HepG2 (cell line): ENCODE data around the gene CMIP. TPM values are rescaled to one million over a fixed set of nuclear protein-coding genes. Genes with fewer than 3 reads are reported as not detected.

Experiments used
- ARHGAP35 ChIP-seq: sonication (generic); formaldehyde crosslinking; IDR thresholded peaks from 2 replicates; pipeline ENCODE4 v1.9.0; 2022; ENCODE audit warnings: mild to moderate bottlenecking, inconsistent platforms, moderate library complexity, missing genetic modification reagents, borderline replicate concordance
- KDM6A ChIP-seq: IDR thresholded peaks from 2 replicates; pipeline ENCODE4 v1.6.1; 2016; ENCODE audit warnings: low read depth
- PATZ1 ChIP-seq: sonication (generic); formaldehyde crosslinking; IDR thresholded peaks from 2 replicates; pipeline ENCODE4 v1.4.0; 2020; ENCODE audit warnings: missing genetic modification reagents
- PAXIP1 ChIP-seq: sonication (generic); formaldehyde crosslinking; conservative IDR thresholded peaks from 2 replicates; pipeline ENCODE4 v1.4.0; 2020; ENCODE audit warnings: mild to moderate bottlenecking, missing genetic modification reagents, moderate library complexity
- PREB ChIP-seq: sonication (generic); formaldehyde crosslinking; IDR thresholded peaks from 2 replicates; pipeline ENCODE4 v1.4.0; 2020; ENCODE audit warnings: missing genetic modification reagents
- ZBTB44 ChIP-seq: sonication (generic); formaldehyde crosslinking; IDR thresholded peaks from 2 replicates; pipeline ENCODE4 v1.4.0; 2020; ENCODE audit warnings: missing genetic modification reagents
- ZFX ChIP-seq: sonication (generic); formaldehyde crosslinking; IDR thresholded peaks from 2 replicates; pipeline ENCODE4 v1.4.0; 2020; ENCODE audit warnings: mild to moderate bottlenecking, low read depth, missing genetic modification reagents, moderate library complexity
- ZNF44 ChIP-seq: sonication (generic); formaldehyde crosslinking; IDR thresholded peaks from 2 replicates; pipeline ENCODE4 v1.5.1; 2020; ENCODE audit warnings: mild to moderate bottlenecking, missing genetic modification reagents
- ZNF530 ChIP-seq: sonication (generic); formaldehyde crosslinking; IDR thresholded peaks from 2 replicates; pipeline ENCODE4 v1.5.0; 2020; ENCODE audit warnings: low read depth, mild to moderate bottlenecking, missing genetic modification reagents
- ZNF709 ChIP-seq: sonication (generic); formaldehyde crosslinking; IDR thresholded peaks from 2 replicates; pipeline ENCODE4 v1.5.0; 2020; ENCODE audit warnings: mild to moderate bottlenecking, missing genetic modification reagents
- polyA plus RNA-seq, 8 experiments: library from polyadenylated mRNA; depleted of rRNA in 3 of 8; stranded (reverse) in 7 of 8; unstranded in 1 of 8; fragments of >200 nt; fragmentation: Illumina TruSeq in 4 of 8; extraction: Trizol in 4 of 8; gene quantifications; 2 replicates each; pipeline versions ENCODE4 v1.2.1 to v1.2.3, GENCODE V29; 2011 to 2016; ENCODE audit warnings: low read depth in 4 of 8, missing spikeins in 1 of 8, mixed read lengths in 1 of 8; ENCODE audit not compliant: insufficient read depth in 1 of 8
- total RNA-seq, 5 experiments: library from RNA; depleted of rRNA; stranded (reverse); fragments of >200 nt; fragmentation: Illumina TruSeq; extraction: Trizol; gene quantifications; 2 replicates each; pipeline ENCODE4 v1.2.3, GENCODE V29; 2016; ENCODE audit warnings: low read depth in 1 of 5
- TF ChIP-seq, protein P1 (sequence below): sonication (generic); formaldehyde crosslinking; IDR thresholded peaks from 2 replicates; pipeline ENCODE4 v1.4.0; 2020; ENCODE audit warnings: missing genetic modification reagents, borderline replicate concordance

CMIP gene
- total and polyA plus RNA-seq, 2 of the 13 experiments (the other 11 are each of a cell fraction or from before 2014, with no cell fraction given): 10.9 to 18.1 TPM

DNA sequence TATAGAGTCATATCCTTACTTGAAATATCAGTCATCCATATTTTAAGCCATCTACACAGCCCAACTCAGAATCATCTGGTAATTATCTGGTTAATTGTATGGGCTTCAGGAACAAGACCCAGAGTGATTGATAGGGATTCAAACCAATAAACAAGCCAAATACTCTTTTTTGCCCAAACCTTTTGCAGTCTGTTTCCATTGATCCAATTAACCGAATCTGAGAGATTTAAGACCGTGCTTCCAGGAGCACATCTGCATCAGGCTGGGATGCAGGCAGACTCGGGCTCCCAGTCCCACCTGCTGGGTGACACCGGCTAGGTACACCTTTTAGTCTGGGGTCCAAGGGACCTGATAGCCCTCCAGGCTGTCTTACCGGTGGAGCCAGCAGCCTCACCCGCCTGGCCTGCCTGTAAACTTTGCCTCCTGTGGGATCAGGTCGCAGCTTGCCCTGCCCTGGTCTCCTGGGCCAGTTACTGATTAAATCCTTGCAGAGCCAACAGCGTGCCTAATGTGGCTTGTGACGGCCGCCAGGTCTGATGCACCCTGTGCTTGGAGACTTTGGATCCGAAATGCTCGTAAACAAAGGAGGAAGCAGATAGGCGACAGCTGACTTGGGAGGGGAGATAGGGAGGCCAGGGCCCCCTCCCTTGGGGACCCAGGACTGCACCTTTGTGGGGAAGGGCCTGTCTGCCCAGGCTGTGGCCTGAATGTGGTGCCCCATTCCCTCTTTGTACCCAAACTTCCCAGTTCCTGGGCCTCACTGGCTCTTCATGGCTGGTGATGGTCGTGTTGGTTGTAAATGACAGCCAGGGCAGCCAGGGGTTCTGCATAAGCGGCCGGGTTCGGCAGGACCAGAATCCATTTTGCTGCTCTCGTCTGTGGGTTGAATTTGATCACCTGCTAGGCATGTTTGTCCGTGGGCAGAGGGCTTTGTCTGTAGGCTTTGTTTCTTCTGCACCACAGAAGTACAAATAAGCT lies 3.8 kb downstream of the CMIP start (continued):
- TF ChIP-seq PAXIP1 (CRISPR knock-in tag) (peak; percentile 98), PREB (CRISPR knock-in tag) (no peak), PATZ1 (CRISPR knock-in tag) (peak; percentile 100), ZFX (CRISPR knock-in tag) (peak; percentile 91), KDM6A (CRISPR knock-in tag) (peak; percentile 95), ARHGAP35 (CRISPR knock-in tag) (peak; percentile 93), ZNF530 (CRISPR knock-in tag) (no peak), ZNF44 (CRISPR knock-in tag) (peak; percentile 89), ZBTB44 (CRISPR knock-in tag) (0 out of 2 replicates have a peak, but pooled peaks have one; percentile 66), ZNF709 (CRISPR knock-in tag) (peak; percentile 90)
- TF ChIP-seq, protein P1, sequence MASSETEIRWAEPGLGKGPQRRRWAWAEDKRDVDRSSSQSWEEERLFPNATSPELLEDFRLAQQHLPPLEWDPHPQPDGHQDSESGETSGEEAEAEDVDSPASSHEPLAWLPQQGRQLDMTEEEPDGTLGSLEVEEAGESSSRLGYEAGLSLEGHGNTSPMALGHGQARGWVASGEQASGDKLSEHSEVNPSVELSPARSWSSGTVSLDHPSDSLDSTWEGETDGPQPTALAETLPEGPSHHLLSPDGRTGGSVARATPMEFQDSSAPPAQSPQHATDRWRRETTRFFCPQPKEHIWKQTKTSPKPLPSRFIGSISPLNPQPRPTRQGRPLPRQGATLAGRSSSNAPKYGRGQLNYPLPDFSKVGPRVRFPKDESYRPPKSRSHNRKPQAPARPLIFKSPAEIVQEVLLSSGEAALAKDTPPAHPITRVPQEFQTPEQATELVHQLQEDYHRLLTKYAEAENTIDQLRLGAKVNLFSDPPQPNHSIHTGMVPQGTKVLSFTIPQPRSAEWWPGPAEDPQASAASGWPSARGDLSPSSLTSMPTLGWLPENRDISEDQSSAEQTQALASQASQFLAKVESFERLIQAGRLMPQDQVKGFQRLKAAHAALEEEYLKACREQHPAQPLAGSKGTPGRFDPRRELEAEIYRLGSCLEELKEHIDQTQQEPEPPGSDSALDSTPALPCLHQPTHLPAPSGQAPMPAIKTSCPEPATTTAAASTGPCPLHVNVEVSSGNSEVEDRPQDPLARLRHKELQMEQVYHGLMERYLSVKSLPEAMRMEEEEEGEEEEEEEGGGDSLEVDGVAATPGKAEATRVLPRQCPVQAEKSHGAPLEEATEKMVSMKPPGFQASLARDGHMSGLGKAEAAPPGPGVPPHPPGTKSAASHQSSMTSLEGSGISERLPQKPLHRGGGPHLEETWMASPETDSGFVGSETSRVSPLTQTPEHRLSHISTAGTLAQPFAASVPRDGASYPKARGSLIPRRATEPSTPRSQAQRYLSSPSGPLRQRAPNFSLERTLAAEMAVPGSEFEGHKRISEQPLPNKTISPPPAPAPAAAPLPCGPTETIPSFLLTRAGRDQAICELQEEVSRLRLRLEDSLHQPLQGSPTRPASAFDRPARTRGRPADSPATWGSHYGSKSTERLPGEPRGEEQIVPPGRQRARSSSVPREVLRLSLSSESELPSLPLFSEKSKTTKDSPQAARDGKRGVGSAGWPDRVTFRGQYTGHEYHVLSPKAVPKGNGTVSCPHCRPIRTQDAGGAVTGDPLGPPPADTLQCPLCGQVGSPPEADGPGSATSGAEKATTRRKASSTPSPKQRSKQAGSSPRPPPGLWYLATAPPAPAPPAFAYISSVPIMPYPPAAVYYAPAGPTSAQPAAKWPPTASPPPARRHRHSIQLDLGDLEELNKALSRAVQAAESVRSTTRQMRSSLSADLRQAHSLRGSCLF (CRISPR knock-in tag): no peak
